Endothelial cell of umbilical vein (primary cell): ENCODE data around the gene NRG3. TPM values are rescaled to one million over a fixed set of nuclear protein-coding genes. Genes with fewer than 3 reads are reported as not detected.

Experiments used
- BruUV-seq: library from RNA; stranded (reverse); fragments of 400-500 nt; replicated peaks from 2 replicates; lab custom pipeline; 2021; lab: Mats Ljungman, UMichigan
- CTCF ChIA-PET: fragments of 300-600, 350-600 bp; sonication (Branson Sonifier 250); formaldehyde crosslinking; loops from one replicate; lab custom pipeline; 2021; ENCODE audit warnings: antibody characterized with exemption, inconsistent platforms; lab: Charles Lee
- POLR2A ChIA-PET: fragments of 300-600, 350-600 bp; sonication (Branson Sonifier 250); formaldehyde crosslinking; loops from one replicate; lab custom pipeline; 2021; ENCODE audit warnings: antibody characterized with exemption, inconsistent platforms; lab: Charles Lee
- DNase-seq: peaks from one replicate; pipeline ENCODE4 v3.0.0-alpha.2; 2011; ENCODE audit warnings: low read depth, low spot score
- FAIRE-seq: peaks from 2 replicates; lab custom pipeline; 2011; peaks lifted over from hg19 to GRCh38; lab: Jason Lieb, UNC
- H2AFZ ChIP-seq: 2 replicates; pipeline ENCODE4 v1.6.0; 2012; ENCODE audit warnings: low read depth, low read length, control low read depth, inconsistent platforms
- H3K27ac ChIP-seq: 2 replicates; pipeline ENCODE4 v1.5.1; 2011; ENCODE audit warnings: low read depth, mild to moderate bottlenecking, control low read depth, low read length, moderate library complexity; ENCODE audit not compliant: insufficient read depth
- H3K27me3 ChIP-seq, 2 experiments: 2 replicates each; pipeline versions ENCODE4 v1.6.0 to v1.6.1; 2011; ENCODE audit warnings: low read length in 2 of 2, mixed read lengths in 1 of 2; ENCODE audit not compliant: control insufficient read depth in 2 of 2, insufficient read depth in 2 of 2
- H3K36me3 ChIP-seq, 2 experiments: 2 replicates in 1 of 2; 3 replicates in 1 of 2; pipeline ENCODE4 v1.5.1; 2011; ENCODE audit warnings: low read length in 2 of 2, mild to moderate bottlenecking in 1 of 2, moderate library complexity in 1 of 2; ENCODE audit not compliant: control insufficient read depth in 2 of 2, insufficient read depth in 2 of 2; ENCODE audit errors: extremely low read depth in 1 of 2
- H3K4me1 ChIP-seq: 3 replicates; pipeline ENCODE4 v1.5.1; 2011; ENCODE audit warnings: mild to moderate bottlenecking, low read length; ENCODE audit not compliant: control insufficient read depth, insufficient read depth; ENCODE audit errors: extremely low read depth
- H3K4me2 ChIP-seq: 2 replicates; pipeline ENCODE4 v1.6.1; 2011; ENCODE audit warnings: low read length, control low read depth, mixed read lengths; ENCODE audit not compliant: insufficient read depth
- H3K4me3 ChIP-seq, 3 experiments: fragments of 200-600 bp in 1 of 3; sonication (generic), shearing (Covaris generic) in 1 of 3; replicated peaks in 1 of 3; 2 replicates each; pipeline ENCODE4 v1.5.1; 2011 to 2016; ENCODE audit warnings: control low read depth in 3 of 3, low read length in 3 of 3, mild to moderate bottlenecking in 2 of 3, inconsistent platforms in 1 of 3, low read depth in 1 of 3, moderate library complexity in 1 of 3; ENCODE audit not compliant: insufficient read depth in 1 of 3
- H3K79me2 ChIP-seq: 2 replicates; pipeline ENCODE4 v1.6.0; 2012; ENCODE audit warnings: low read length, inconsistent platforms; ENCODE audit not compliant: control insufficient read depth, insufficient read depth
- H3K9ac ChIP-seq: replicated peaks from 2 replicates; pipeline ENCODE3; 2011; ENCODE audit warnings: low read length, control low read depth; ENCODE audit not compliant: insufficient read depth; ENCODE audit errors: extremely low read depth
- H3K9me1 ChIP-seq: replicated peaks from 3 replicates; pipeline ENCODE4 v1.6.0; 2011; ENCODE audit warnings: mild to moderate bottlenecking, low read length; ENCODE audit not compliant: control insufficient read depth, insufficient read depth; ENCODE audit errors: extremely low read depth
- H3K9me3 ChIP-seq: replicated peaks from 2 replicates; pipeline ENCODE4 v1.5.1; 2012; ENCODE audit warnings: low read length, inconsistent platforms; ENCODE audit not compliant: control insufficient read depth, insufficient read depth
- H4K20me1 ChIP-seq: replicated peaks from 2 replicates; pipeline ENCODE3; 2011; ENCODE audit warnings: mild to moderate bottlenecking, low read length; ENCODE audit not compliant: control insufficient read depth, insufficient read depth; ENCODE audit errors: extremely low read depth
- EZH2 ChIP-seq: IDR thresholded peaks from 2 replicates; pipeline ENCODE4 v1.6.1; 2012; ENCODE audit warnings: borderline replicate concordance, low read depth, mild to moderate bottlenecking, moderate library complexity, low read length, inconsistent platforms; ENCODE audit not compliant: severe bottlenecking
- FOS ChIP-seq: IDR thresholded peaks from 2 replicates; pipeline ENCODE4 v1.6.1; 2011; ENCODE audit warnings: mild to moderate bottlenecking, low read length, moderate library complexity, borderline replicate concordance; ENCODE audit not compliant: insufficient read depth
- GATA2 ChIP-seq: IDR thresholded peaks from 2 replicates; pipeline ENCODE4 v1.7.0; 2011; ENCODE audit warnings: low read depth, mild to moderate bottlenecking, moderate library complexity, mixed read lengths, low read length; ENCODE audit not compliant: insufficient read length, insufficient read depth
- JUN ChIP-seq: IDR thresholded peaks from 2 replicates; pipeline ENCODE4 v1.6.1; 2011; ENCODE audit warnings: borderline replicate concordance, low read depth; ENCODE audit not compliant: insufficient read length, insufficient read depth
- MYC ChIP-seq: IDR thresholded peaks from one replicate; pipeline ENCODE4 v1.6.1; 2011; ENCODE audit warnings: mild to moderate bottlenecking, low read depth, low read length
- POLR2A ChIP-seq: IDR thresholded peaks from 2 replicates; pipeline ENCODE4 v1.6.1; 2012; ENCODE audit warnings: low read depth, mild to moderate bottlenecking, control low read depth, low read length
- POLR2AphosphoS5 ChIP-seq: IDR thresholded peaks from 2 replicates; pipeline ENCODE4 v1.6.1; 2012; ENCODE audit warnings: low read depth, mild to moderate bottlenecking, control low read depth, low read length, moderate library complexity; ENCODE audit not compliant: insufficient read depth
- dilution Hi-C: fragments of 300-500 bp; cut with MboI; formaldehyde crosslinking; loops from one replicate; pipeline ENCODE4 v1.15.0; 2019; ENCODE audit warnings: low sequenced_read_pairs; ENCODE audit not compliant: extremely low pct_ligation_motif_present
- intact Hi-C: fragments of 100-400 bp; cut with micrococcal nuclease; formaldehyde crosslinking; loops from one replicate; pipeline ENCODE4 v1.10.0; 2022
- polyA plus RNA-seq, 4 experiments: library from polyadenylated mRNA; depleted of rRNA in 3 of 4; stranded (reverse) in 3 of 4; unstranded in 1 of 4; fragments of >200 nt; gene quantifications; 2 replicates each; pipeline versions ENCODE4 v1.2.1 to v1.2.3, GENCODE V29; 2011 to 2012; ENCODE audit warnings: missing spikeins in 1 of 4
- total RNA-seq: library from RNA; stranded (reverse); gene quantifications from 2 replicates; pipeline ENCODE4 v1.2.3, GENCODE V29; 2021
- TF ChIP-seq, protein P1 (sequence below): IDR thresholded peaks from 2 replicates; pipeline ENCODE4 v1.6.1; 2011; ENCODE audit not compliant: insufficient read depth, insufficient read length
- TF ChIP-seq, protein P2 (sequence below), 2 donors: IDR thresholded peaks; 1 replicate in 1 of 2; 2 replicates in 1 of 2; pipeline ENCODE4 v1.5.1; 2011; ENCODE audit warnings: low read length in 2 of 2, mild to moderate bottlenecking in 2 of 2, moderate library complexity in 2 of 2, control low read depth in 1 of 2, inconsistent platforms in 1 of 2, low read depth in 1 of 2; ENCODE audit not compliant: insufficient read depth in 1 of 2; ENCODE audit errors: extremely low read depth in 1 of 2

NRG3 gene
- total and polyA plus RNA-seq, 2 donors (not counting 3 experiments of a cell fraction or from before 2014, with no cell fraction given): 1.9 to 3.9 TPM

DNA sequence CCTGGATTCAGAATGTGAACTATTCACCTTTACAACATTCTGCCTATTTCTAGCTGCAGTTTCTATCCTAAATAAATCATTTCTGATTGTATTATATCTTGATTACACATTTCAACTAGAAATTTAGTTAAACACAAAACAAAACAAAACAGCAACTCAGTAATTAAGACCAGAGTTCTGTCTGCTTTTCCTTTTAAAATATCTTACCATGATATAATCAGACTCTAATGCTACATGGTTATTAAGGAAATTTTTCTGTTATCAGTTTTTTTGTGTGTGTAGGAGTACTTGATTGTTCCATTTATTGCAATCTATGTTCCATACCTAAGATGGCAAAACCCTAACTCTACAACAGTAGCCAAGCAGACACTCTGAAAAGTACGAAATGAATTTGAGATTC lies 663.3 kb downstream of the NRG3 start:
- no peak for FAIRE-seq
- no peaks in the 10 kb centered on the region for H4K20me1 ChIP-seq
- no peaks in the 10 kb centered on the region for H3K79me2 ChIP-seq
- H3K4me3 ChIP-seq: no peak overlapping the region
- dilution Hi-C loops: no loop called here
- H3K27ac ChIP-seq: no peak overlapping the region
- no peaks in the 10 kb centered on the region for H3K9me3 ChIP-seq
- BruUV-seq: no TSS peak
- no peak overlapping the region for H2AFZ ChIP-seq
- DNase-seq: no peak
- H3K9ac ChIP-seq: no peak overlapping the region
- no peaks in the 10 kb centered on the region for H3K9me1 ChIP-seq
- H3K4me1 ChIP-seq: no peaks in the 10 kb centered on the region
- ChIA-PET CTCF (no interaction called here), POLR2A (no interaction called here)
- no peaks in the 10 kb centered on the region for H3K27me3 ChIP-seq
- intact Hi-C loops: no loop called here
- H3K4me2 ChIP-seq: no peak overlapping the region
- no peak for TF ChIP-seq EZH2
- TF ChIP-seq GATA2: no peak
- TF ChIP-seq JUN: no peak
- TF ChIP-seq, protein P1, sequence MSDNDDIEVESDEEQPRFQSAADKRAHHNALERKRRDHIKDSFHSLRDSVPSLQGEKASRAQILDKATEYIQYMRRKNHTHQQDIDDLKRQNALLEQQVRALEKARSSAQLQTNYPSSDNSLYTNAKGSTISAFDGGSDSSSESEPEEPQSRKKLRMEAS: no peak
- TF ChIP-seq, protein P2, sequence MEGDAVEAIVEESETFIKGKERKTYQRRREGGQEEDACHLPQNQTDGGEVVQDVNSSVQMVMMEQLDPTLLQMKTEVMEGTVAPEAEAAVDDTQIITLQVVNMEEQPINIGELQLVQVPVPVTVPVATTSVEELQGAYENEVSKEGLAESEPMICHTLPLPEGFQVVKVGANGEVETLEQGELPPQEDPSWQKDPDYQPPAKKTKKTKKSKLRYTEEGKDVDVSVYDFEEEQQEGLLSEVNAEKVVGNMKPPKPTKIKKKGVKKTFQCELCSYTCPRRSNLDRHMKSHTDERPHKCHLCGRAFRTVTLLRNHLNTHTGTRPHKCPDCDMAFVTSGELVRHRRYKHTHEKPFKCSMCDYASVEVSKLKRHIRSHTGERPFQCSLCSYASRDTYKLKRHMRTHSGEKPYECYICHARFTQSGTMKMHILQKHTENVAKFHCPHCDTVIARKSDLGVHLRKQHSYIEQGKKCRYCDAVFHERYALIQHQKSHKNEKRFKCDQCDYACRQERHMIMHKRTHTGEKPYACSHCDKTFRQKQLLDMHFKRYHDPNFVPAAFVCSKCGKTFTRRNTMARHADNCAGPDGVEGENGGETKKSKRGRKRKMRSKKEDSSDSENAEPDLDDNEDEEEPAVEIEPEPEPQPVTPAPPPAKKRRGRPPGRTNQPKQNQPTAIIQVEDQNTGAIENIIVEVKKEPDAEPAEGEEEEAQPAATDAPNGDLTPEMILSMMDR (IDR thresholded peaks at IDR 0.05; ENCODE audit: extremely low read depth in 1 of 2, insufficient read depth in 1 of 2, low read depth in 1 of 2, low read length in 2 of 2): no peak
- TF ChIP-seq POLR2A: no peak
- no peak for TF ChIP-seq MYC
- no peak for TF ChIP-seq POLR2AphosphoS5
- no peak for TF ChIP-seq FOS
- H3K36me3 ChIP-seq: no peaks in the 10 kb centered on the region
